Immature natural killer cell (primary cell): ENCODE results near the gene ARHGEF26. TPM values are rescaled to one million over a fixed set of nuclear protein-coding genes. Genes with fewer than 3 reads are reported as not detected.
"Not testable (repeated sequence)": the region's sequence is repeated elsewhere in the genome, so short reads cannot be mapped to it uniquely, and the experiment has no call there.

ENCODE experiments used
- DNase-seq, 3 donors: peaks; one replicate each; pipeline ENCODE4 v3.0.0; 2022; ENCODE audit warnings: mixed read lengths in 1 of 3
- H3K27ac Mint-ChIP-seq, 6 donors: one replicate each; pipeline ENCODE4 v1.8.0; 2020; ENCODE audit warnings: mixed read lengths in 6 of 6, mild to moderate bottlenecking in 5 of 6, inconsistent platforms in 4 of 6, moderate library complexity in 3 of 6
- H3K27me3 Mint-ChIP-seq, 3 donors: one replicate each; pipeline ENCODE4 v1.8.0; 2020 to 2021; ENCODE audit warnings: low read depth in 3 of 3, mild to moderate bottlenecking in 3 of 3, mixed read lengths in 3 of 3, moderate library complexity in 3 of 3, inconsistent platforms in 1 of 3
- H3K36me3 Mint-ChIP-seq, 3 donors: one replicate each; pipeline ENCODE4 v1.8.0; 2020; ENCODE audit warnings: mixed read lengths in 3 of 3, inconsistent platforms in 2 of 3, mild to moderate bottlenecking in 2 of 3
- H3K4me1 Mint-ChIP-seq, 2 donors: one replicate each; pipeline ENCODE4 v1.8.0; 2020; ENCODE audit warnings: inconsistent platforms in 2 of 2, mild to moderate bottlenecking in 2 of 2, mixed read lengths in 2 of 2, moderate library complexity in 1 of 2
- H3K4me3 Mint-ChIP-seq, 5 donors: one replicate each; pipeline ENCODE4 v1.8.0; 2020; ENCODE audit warnings: mild to moderate bottlenecking in 5 of 5, mixed read lengths in 5 of 5, inconsistent platforms in 3 of 5, moderate library complexity in 3 of 5
- H3K9me3 Mint-ChIP-seq, 6 donors: one replicate each; pipeline ENCODE4 v1.8.0; 2020; ENCODE audit warnings: mild to moderate bottlenecking in 6 of 6, mixed read lengths in 6 of 6, inconsistent platforms in 4 of 6, moderate library complexity in 3 of 6
- polyA plus RNA-seq, 3 donors: library from polyadenylated mRNA; unstranded; fragments of 300-500 nt; fragmentation: Illumina TruSeq; gene quantifications; one replicate each; pipeline ENCODE4 v1.2.3, GENCODE V29; 2021

ARHGEF26 gene
- under 1 TPM in 1 of 3 donors, not detected in 2; 0.22 TPM for polyA plus RNA-seq

GRCh38 chr3:154120961-154121700, at the start of gene ARHGEF26:
Gene ARHGEF26, plus strand, starts transcription at chr3:154121390. Its CDS starts 603 bp downstream, at chr3:154121993.
- Mint-ChIP-seq H3K4me1 (peaks cover 17 to 22% of the 10 kb centered on the region in 2 donors), H3K27ac (no peak within 1 kb of the TSS), H3K9me3 (peaks cover 0 to 13% (median 0%) of the 10 kb centered on the region in 6 donors), H3K36me3 (peaks cover 0 to 3% (median 0%) of the 10 kb centered on the region in 3 donors), H3K27me3 (peaks cover 21 to 39% (median 22%) of the 10 kb centered on the region in 3 donors), H3K4me3 (peak within 1 kb of the TSS; percentile 69 to 75 (median 72))
- peak; percentile 15 to 31 (median 26) for DNase-seq

- no peak overlapping the region for H3K4me3 Mint-ChIP-seq
- no peak overlapping the region for H3K27ac Mint-ChIP-seq
- DNase-seq: no peak
- H3K9me3 Mint-ChIP-seq: peaks cover 0 to 10% (median under 1%) of the 10 kb centered on the region in 6 donors
- H3K36me3 Mint-ChIP-seq: no peaks in the 10 kb centered on the region
- no peaks in the 10 kb centered on the region for H3K4me1 Mint-ChIP-seq
- peaks cover 0 to 3% (median 1%) of the 10 kb centered on the region in 3 donors for H3K27me3 Mint-ChIP-seq
Measured at GRCh38 chr3:154074966-154075365, 46.2 kb upstream of the ARHGEF26 start.

GRCh38 chr3:154078672-154079071, 42.5 kb upstream of the ARHGEF26 start:
- Mint-ChIP-seq H3K4me1 (no peaks in the 10 kb centered on the region), H3K27me3 (peaks cover 1 to 6% (median 2%) of the 10 kb centered on the region in 3 donors), H3K36me3 (no peaks in the 10 kb centered on the region), H3K4me3 (no peak overlapping the region), H3K27ac (no peak overlapping the region), H3K9me3 (no peaks in the 10 kb centered on the region)
- DNase-seq: no peak

- no peak for DNase-seq
- no peaks in the 10 kb centered on the region for H3K36me3 Mint-ChIP-seq
- peaks cover 2 to 6% (median 2%) of the 10 kb centered on the region in 3 donors for H3K27me3 Mint-ChIP-seq
- no peaks in the 10 kb centered on the region for H3K4me1 Mint-ChIP-seq
- no peak overlapping the region for H3K27ac Mint-ChIP-seq
- H3K4me3 Mint-ChIP-seq: no peak overlapping the region
- no peaks in the 10 kb centered on the region for H3K9me3 Mint-ChIP-seq
Measured at GRCh38 chr3:154081305-154081704, 39.9 kb upstream of the ARHGEF26 start.

- H3K27ac Mint-ChIP-seq: no peak overlapping the region
- H3K4me3 Mint-ChIP-seq: no peak overlapping the region
- no peaks in the 10 kb centered on the region for H3K36me3 Mint-ChIP-seq
- H3K4me1 Mint-ChIP-seq: no peaks in the 10 kb centered on the region
- peaks cover 2% of the 10 kb centered on the region in 3 donors for H3K27me3 Mint-ChIP-seq
- peaks cover 0 to 1% (median 0%) of the 10 kb centered on the region in 6 donors for H3K9me3 Mint-ChIP-seq
- no peak for DNase-seq
Measured at GRCh38 chr3:154085071-154085470, 36.1 kb upstream of the ARHGEF26 start.

GRCh38 chr3:154085799-154086198, 35.4 kb upstream of the ARHGEF26 start:
- no peak overlapping the region for H3K4me3 Mint-ChIP-seq
- no peak for DNase-seq
- peaks cover 0 to 1% (median 0%) of the 10 kb centered on the region in 6 donors for H3K9me3 Mint-ChIP-seq
- no peaks in the 10 kb centered on the region for H3K36me3 Mint-ChIP-seq
- no peak overlapping the region for H3K27ac Mint-ChIP-seq
- H3K4me1 Mint-ChIP-seq: no peaks in the 10 kb centered on the region
- H3K27me3 Mint-ChIP-seq: peaks cover 2% of the 10 kb centered on the region in 3 donors

- H3K9me3 Mint-ChIP-seq: peaks cover 0 to 1% (median 0%) of the 10 kb centered on the region in 6 donors
- no peak for DNase-seq
- H3K4me1 Mint-ChIP-seq: no peaks in the 10 kb centered on the region
Measured at GRCh38 chr3:154086286-154086685, 34.9 kb upstream of the ARHGEF26 start.

GRCh38 chr3:154087756-154088480, 33.3 kb upstream of the ARHGEF26 start:
- H3K27ac Mint-ChIP-seq, H3K4me1 Mint-ChIP-seq, H3K36me3 Mint-ChIP-seq, DNase-seq, H3K27me3 Mint-ChIP-seq, H3K9me3 Mint-ChIP-seq, H3K4me3 Mint-ChIP-seq: not testable (repeated sequence)

More at GRCh38 chr3:154086286-154086685, 34.9 kb upstream of the ARHGEF26 start:
- H3K36me3 Mint-ChIP-seq: no peaks in the 10 kb centered on the region
- no peak overlapping the region for H3K4me3 Mint-ChIP-seq
- H3K27me3 Mint-ChIP-seq: peaks cover 0 to 2% (median 2%) of the 10 kb centered on the region in 3 donors
- H3K27ac Mint-ChIP-seq: no peak overlapping the region

GRCh38 chr3:154089421-154090420, 31.5 kb upstream of the ARHGEF26 start:
- Mint-ChIP-seq H3K9me3 (peaks cover 0 to 1% (median 0%) of the 10 kb centered on the region in 6 donors), H3K4me3 (no peak overlapping the region), H3K27me3 (peaks cover 0 to 2% (median 0%) of the 10 kb centered on the region in 3 donors), H3K4me1 (no peaks in the 10 kb centered on the region), H3K36me3 (no peaks in the 10 kb centered on the region), H3K27ac (no peak overlapping the region)
- DNase-seq: no peak

- Mint-ChIP-seq H3K4me3 (no peak overlapping the region), H3K4me1 (no peaks in the 10 kb centered on the region), H3K9me3 (peaks cover 0 to 1% (median 0%) of the 10 kb centered on the region in 6 donors), H3K27me3 (no peaks in the 10 kb centered on the region), H3K36me3 (no peaks in the 10 kb centered on the region), H3K27ac (no peak overlapping the region)
- no peak for DNase-seq
Measured at GRCh38 chr3:154094051-154094450, 27.1 kb upstream of the ARHGEF26 start.

GRCh38 chr3:154095832-154096421, 25.3 kb upstream of the ARHGEF26 start:
- Mint-ChIP-seq H3K36me3 (no peaks in the 10 kb centered on the region), H3K4me1 (no peaks in the 10 kb centered on the region), H3K4me3 (no peak overlapping the region), H3K9me3 (peaks cover 0 to 2% (median 0%) of the 10 kb centered on the region in 6 donors), H3K27me3 (peaks cover 0 to 2% (median 0%) of the 10 kb centered on the region in 3 donors), H3K27ac (no peak overlapping the region)
- DNase-seq: no peak

- no peaks in the 10 kb centered on the region for H3K4me1 Mint-ChIP-seq
- H3K27ac Mint-ChIP-seq: no peak overlapping the region
- H3K4me3 Mint-ChIP-seq: no peak overlapping the region
- peaks cover 0 to 2% (median 0%) of the 10 kb centered on the region in 6 donors for H3K9me3 Mint-ChIP-seq
- peaks cover 0 to 2% (median 0%) of the 10 kb centered on the region in 3 donors for H3K27me3 Mint-ChIP-seq
- no peaks in the 10 kb centered on the region for H3K36me3 Mint-ChIP-seq
- DNase-seq: no peak
Measured at GRCh38 chr3:154098376-154098775, 22.8 kb upstream of the ARHGEF26 start.

- Mint-ChIP-seq H3K27ac (no peak overlapping the region), H3K9me3 (peaks cover 0 to 5% (median 0%) of the 10 kb centered on the region in 6 donors), H3K27me3 (peaks cover 2 to 6% (median 2%) of the 10 kb centered on the region in 3 donors), H3K36me3 (no peaks in the 10 kb centered on the region), H3K4me1 (no peaks in the 10 kb centered on the region), H3K4me3 (no peak overlapping the region)
- no peak for DNase-seq
Measured at GRCh38 chr3:154100556-154100955, 20.6 kb upstream of the ARHGEF26 start.
